OCI-LY3 (cell line): ENCODE data around the gene NUBP2.

Source experiments
- H2AFZ ChIP-seq: fragments of 200-600, 300-600 bp; shearing (Covaris generic); 2 replicates; pipeline ENCODE4 v1.6.0; 2014; ENCODE audit warnings: antibody characterized with exemption, low read depth, low read length
- H3K27ac ChIP-seq: fragments of 200-600, 300-600 bp; sonication (generic); 2 replicates; pipeline ENCODE4 v1.5.1; 2014; ENCODE audit warnings: mild to moderate bottlenecking, low read length, moderate library complexity, mixed read lengths
- H3K27me3 ChIP-seq: fragments of 200-600, 300-600 bp; sonication (generic); 2 replicates; pipeline ENCODE4 v1.6.1; 2014; ENCODE audit warnings: low read depth, low read length, mixed read lengths
- H3K36me3 ChIP-seq: fragments of 200-600, 300-600 bp; sonication (generic); replicated peaks from 2 replicates; pipeline ENCODE3; 2014; ENCODE audit warnings: low read depth, low read length, mixed read lengths
- H3K4me1 ChIP-seq: fragments of 300-600, 200-600 bp; sonication (generic); 2 replicates; pipeline ENCODE4 v1.6.1; 2014; ENCODE audit warnings: low read length, mixed read lengths
- H3K4me2 ChIP-seq: fragments of 200-600, 300-600 bp; sonication (generic); 2 replicates; pipeline ENCODE4 v1.6.1; 2014; ENCODE audit warnings: low read length, mixed read lengths
- H3K4me3 ChIP-seq: fragments of 300-600, 200-600 bp; sonication (generic); 2 replicates; pipeline ENCODE4 v1.5.1; 2014; ENCODE audit warnings: antibody characterized with exemption, mild to moderate bottlenecking, low read length, moderate library complexity
- H3K79me2 ChIP-seq: fragments of 300-600, 200-600 bp; shearing (Covaris generic); 2 replicates; pipeline ENCODE4 v1.6.1; 2014; ENCODE audit warnings: mild to moderate bottlenecking, low read length, mixed read lengths
- H3K9ac ChIP-seq: fragments of 300-600, 200-600 bp; shearing (Covaris generic); 2 replicates; pipeline ENCODE4 v1.6.0; 2014; ENCODE audit warnings: mild to moderate bottlenecking, low read length, moderate library complexity
- H3K9me3 ChIP-seq: fragments of 200-600, 300-600 bp; shearing (Covaris generic); 2 replicates; pipeline ENCODE4 v1.6.1; 2014; ENCODE audit warnings: low read length, mixed read lengths; ENCODE audit not compliant: insufficient read depth
- H4K20me1 ChIP-seq: fragments of 200-600, 300-600 bp; sonication (generic); 2 replicates; pipeline ENCODE4 v1.6.1; 2016; ENCODE audit warnings: low read length, mixed read lengths; ENCODE audit not compliant: insufficient read depth
- CTCF ChIP-seq: fragments of 200-600, 300-600 bp; sonication (generic); IDR thresholded peaks from 2 replicates; pipeline ENCODE4 v1.5.1; 2014; ENCODE audit warnings: antibody characterized with exemption, low read length, low read depth
- EZH2phosphoT487 ChIP-seq: fragments of 200-600 bp; shearing (Covaris generic); IDR thresholded peaks from 2 replicates; pipeline ENCODE4 v1.6.1; 2018; ENCODE audit warnings: antibody characterized with exemption, mixed run types, low read depth

NUBP2 gene

GRCh38 chr16:1779741-1780676 is 2.8 kb upstream of the NUBP2 start:
- peaks cover 32% of the 10 kb centered on the region for H3K79me2 ChIP-seq
- no peak overlapping the region for H3K4me2 ChIP-seq
- H2AFZ ChIP-seq: no peak overlapping the region
- H4K20me1 ChIP-seq: no peaks in the 10 kb centered on the region
- peaks cover 11% of the 10 kb centered on the region for H3K4me1 ChIP-seq
- no peak overlapping the region for H3K27ac ChIP-seq
- no peaks in the 10 kb centered on the region for H3K27me3 ChIP-seq
- no peaks in the 10 kb centered on the region for H3K9me3 ChIP-seq
- TF ChIP-seq EZH2phosphoT487: no peak
- no peak for TF ChIP-seq CTCF
- no peak overlapping the region for H3K4me3 ChIP-seq
- no peak overlapping the region for H3K9ac ChIP-seq
- H3K36me3 ChIP-seq: no peaks in the 10 kb centered on the region

- H3K4me2 ChIP-seq: no peak overlapping the region
- TF ChIP-seq CTCF (no peak), EZH2phosphoT487 (no peak)
- no peaks in the 10 kb centered on the region for H4K20me1 ChIP-seq
- no peak overlapping the region for H3K4me3 ChIP-seq
- no peak overlapping the region for H3K9ac ChIP-seq
- H3K36me3 ChIP-seq: no peaks in the 10 kb centered on the region
- H3K27me3 ChIP-seq: no peaks in the 10 kb centered on the region
- H2AFZ ChIP-seq: no peak overlapping the region
- no peaks in the 10 kb centered on the region for H3K9me3 ChIP-seq
- H3K27ac ChIP-seq: no peak overlapping the region
- peaks cover 11% of the 10 kb centered on the region for H3K4me1 ChIP-seq
- peaks cover 33% of the 10 kb centered on the region for H3K79me2 ChIP-seq
These were observed 2.1 kb upstream of the NUBP2 start for GRCh38 chr16:1780677-1781072.

- no peak overlapping the region for H2AFZ ChIP-seq
- no peaks in the 10 kb centered on the region for H3K36me3 ChIP-seq
- H3K9ac ChIP-seq: peak overlapping the region; percentile 79; the same call in 1 of the 2 replicates
- peaks cover 11% of the 10 kb centered on the region for H3K4me1 ChIP-seq
- H3K27ac ChIP-seq: no peak overlapping the region
- H3K79me2 ChIP-seq: peaks cover 39% of the 10 kb centered on the region
- H3K4me2 ChIP-seq: peak overlapping the region; percentile 97
- H3K27me3 ChIP-seq: no peaks in the 10 kb centered on the region
- no peaks in the 10 kb centered on the region for H4K20me1 ChIP-seq
- TF ChIP-seq CTCF (no peak), EZH2phosphoT487 (no peak)
- H3K9me3 ChIP-seq: no peaks in the 10 kb centered on the region
- H3K4me3 ChIP-seq: peak overlapping the region; percentile 93
These were observed 1.5 kb upstream of the NUBP2 start for GRCh38 chr16:1781254-1781653.

- H3K4me3 ChIP-seq: peak overlapping the region; percentile 93
- H3K36me3 ChIP-seq: no peaks in the 10 kb centered on the region
- H3K27ac ChIP-seq: no peak overlapping the region
- H3K4me2 ChIP-seq: peak overlapping the region; percentile 97
- TF ChIP-seq CTCF: no peak
- no peak for TF ChIP-seq EZH2phosphoT487
- no peaks in the 10 kb centered on the region for H3K27me3 ChIP-seq
- H4K20me1 ChIP-seq: no peaks in the 10 kb centered on the region
- no peaks in the 10 kb centered on the region for H3K9me3 ChIP-seq
- peaks cover 11% of the 10 kb centered on the region for H3K4me1 ChIP-seq
- peaks cover 45% of the 10 kb centered on the region for H3K79me2 ChIP-seq
- no peak overlapping the region for H2AFZ ChIP-seq
- peak overlapping the region; percentile 79 for H3K9ac ChIP-seq
These were observed 877 bp upstream of the NUBP2 start for GRCh38 chr16:1781758-1782407.
